ENCODE measurements around the gene NAT14. TPM values are rescaled to one million over a fixed set of nuclear protein-coding genes. Genes with fewer than 3 reads are reported as not detected.

NAT14 gene
- polyA plus RNA-seq, 1 experiment, result 19.4 TPM

- DNase-seq (ENCODE audit: low read depth, low spot score), result no peak
- ChIA-PET POLR2A (no interaction called here), CTCF (interaction anchor here (1.1 kb wide), 1 partner anchor 15 kb away, joined by 5 read pairs; no protein-coding TSS in a partner anchor)
- Histone ChIP-seq H3K4me3 (ENCODE audit: low read depth, low read length) (no peak overlapping the region), H3K9me3 (ENCODE audit: control insufficient read depth, insufficient read depth, low read length) (no peaks in the 10 kb centered on the region; the same call in 1 of the 2 replicates), H3K27me3 (ENCODE audit: control insufficient read depth, insufficient read depth, low read length) (no peaks in the 10 kb centered on the region), H3K27ac (ENCODE audit: low read depth, low read length) (no peak overlapping the region)
- TF ChIP-seq, protein P1, sequence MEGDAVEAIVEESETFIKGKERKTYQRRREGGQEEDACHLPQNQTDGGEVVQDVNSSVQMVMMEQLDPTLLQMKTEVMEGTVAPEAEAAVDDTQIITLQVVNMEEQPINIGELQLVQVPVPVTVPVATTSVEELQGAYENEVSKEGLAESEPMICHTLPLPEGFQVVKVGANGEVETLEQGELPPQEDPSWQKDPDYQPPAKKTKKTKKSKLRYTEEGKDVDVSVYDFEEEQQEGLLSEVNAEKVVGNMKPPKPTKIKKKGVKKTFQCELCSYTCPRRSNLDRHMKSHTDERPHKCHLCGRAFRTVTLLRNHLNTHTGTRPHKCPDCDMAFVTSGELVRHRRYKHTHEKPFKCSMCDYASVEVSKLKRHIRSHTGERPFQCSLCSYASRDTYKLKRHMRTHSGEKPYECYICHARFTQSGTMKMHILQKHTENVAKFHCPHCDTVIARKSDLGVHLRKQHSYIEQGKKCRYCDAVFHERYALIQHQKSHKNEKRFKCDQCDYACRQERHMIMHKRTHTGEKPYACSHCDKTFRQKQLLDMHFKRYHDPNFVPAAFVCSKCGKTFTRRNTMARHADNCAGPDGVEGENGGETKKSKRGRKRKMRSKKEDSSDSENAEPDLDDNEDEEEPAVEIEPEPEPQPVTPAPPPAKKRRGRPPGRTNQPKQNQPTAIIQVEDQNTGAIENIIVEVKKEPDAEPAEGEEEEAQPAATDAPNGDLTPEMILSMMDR (IDR thresholded peaks at IDR 0.05; ENCODE audit: low read depth, low read length), result no peak
Observed at GRCh38 chr19:55482156-55482961, 2.6 kb upstream of the NAT14 start.

DNA sequence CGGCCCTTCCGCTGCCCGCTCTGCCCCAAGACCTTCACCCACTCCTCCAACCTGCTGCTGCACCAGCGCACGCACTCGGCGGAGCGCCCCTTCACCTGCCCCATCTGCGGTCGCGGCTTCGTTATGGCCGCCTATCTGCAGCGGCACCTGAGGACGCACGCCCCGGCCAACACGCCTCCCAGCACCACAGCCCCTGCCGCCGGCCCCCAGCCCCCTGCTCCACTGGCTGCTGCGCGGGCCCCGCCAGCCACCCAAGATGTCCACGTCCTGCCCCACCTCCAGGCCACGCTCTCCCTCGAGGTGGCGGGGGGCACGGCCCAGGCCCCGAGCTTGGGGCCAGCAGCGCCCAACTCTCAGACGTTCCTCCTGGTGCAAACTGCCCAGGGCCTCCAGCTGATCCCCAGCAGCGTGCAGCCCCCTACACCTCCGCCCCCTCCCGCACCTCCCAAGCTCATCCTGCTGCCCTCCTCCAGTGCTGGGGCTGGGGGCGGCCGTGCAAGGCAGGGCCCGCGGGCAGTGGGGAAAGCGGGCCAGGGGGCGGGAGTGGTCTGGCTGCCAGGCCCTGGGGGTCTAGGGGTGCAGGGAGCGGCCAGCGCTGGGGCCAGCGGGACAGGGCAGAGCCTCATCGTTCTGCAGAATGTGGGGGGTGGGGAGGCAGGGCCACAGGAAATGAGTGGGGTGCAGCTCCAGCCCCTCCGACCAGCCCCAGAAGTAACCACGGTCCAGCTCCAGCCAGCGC is 1.9 kb upstream of the NAT14 start:
- Histone ChIP-seq H3K9me3 (ENCODE audit: control insufficient read depth, insufficient read depth, low read length) (no peaks in the 10 kb centered on the region; the same call in 1 of the 2 replicates), H3K4me3 (ENCODE audit: low read depth, low read length) (no peak overlapping the region), H3K27ac (ENCODE audit: low read depth, low read length) (no peak overlapping the region), H3K27me3 (ENCODE audit: control insufficient read depth, insufficient read depth, low read length) (no peaks in the 10 kb centered on the region)
- POLR2A ChIA-PET, result no interaction called here
- no peak for DNase-seq (ENCODE audit: low read depth, low spot score)
- CTCF ChIA-PET, result interaction anchor here (1.1 to 5.5 kb wide), 2 partner anchors 16 to 21 kb away, joined by 5 to 42 read pairs; no protein-coding TSS in a partner anchor
- TF ChIP-seq, protein P1 (IDR thresholded peaks at IDR 0.05; ENCODE audit: low read depth, low read length), result no peak

DNA sequence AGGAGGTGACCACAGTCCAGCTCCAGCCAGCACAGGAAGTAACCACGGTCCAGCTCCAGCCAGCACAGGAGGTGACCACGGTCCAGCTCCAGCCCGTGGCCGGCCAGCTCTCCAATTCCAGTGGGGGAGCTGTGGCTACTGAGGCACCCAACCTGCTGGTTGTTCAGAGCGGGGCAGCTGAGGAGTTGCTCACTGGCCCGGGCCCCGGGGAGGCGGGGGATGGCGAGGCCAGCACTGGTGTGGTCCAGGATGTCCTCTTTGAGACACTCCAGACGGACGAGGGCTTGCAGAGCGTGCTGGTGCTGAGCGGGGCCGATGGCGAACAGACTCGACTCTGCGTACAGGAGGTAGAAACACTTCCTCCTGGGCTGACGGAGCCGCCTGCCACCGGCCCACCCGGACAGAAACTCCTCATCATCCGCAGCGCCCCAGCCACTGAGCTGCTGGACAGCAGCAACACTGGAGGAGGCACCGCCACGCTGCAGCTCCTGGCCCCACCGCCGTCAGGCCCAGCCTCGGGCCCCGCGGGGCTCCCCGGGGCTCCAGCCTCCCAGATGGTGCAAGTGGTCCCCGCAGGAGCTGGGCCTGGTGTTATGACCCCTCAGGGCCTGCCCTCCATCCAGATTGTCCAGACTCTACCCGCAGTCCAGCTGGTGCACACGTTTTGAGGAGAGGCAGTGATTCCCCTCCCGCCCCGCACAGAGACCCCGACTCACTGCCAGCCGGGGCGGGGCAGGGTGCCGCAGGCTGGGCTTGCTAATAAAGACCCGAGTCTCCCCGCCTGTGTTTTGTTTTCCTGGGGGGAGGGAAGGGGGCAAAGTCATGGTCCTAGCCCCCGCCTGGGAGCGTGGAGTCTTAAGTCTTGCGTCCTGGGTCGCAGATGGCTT is 1.0 kb upstream of the NAT14 start:
- CTCF ChIA-PET, result interaction anchor here (1.1 to 6.4 kb wide), 3 partner anchors 17 to 20 kb away, joined by 5 to 67 read pairs (median 42); no protein-coding TSS in a partner anchor
- H3K27ac ChIP-seq (ENCODE audit: low read depth, low read length), result peak overlapping the region; percentile 11
- POLR2A ChIA-PET, result interaction anchor here (1.5 kb wide), 1 partner anchor 10 kb away, joined by 4 read pairs; no protein-coding TSS in a partner anchor

DNA sequence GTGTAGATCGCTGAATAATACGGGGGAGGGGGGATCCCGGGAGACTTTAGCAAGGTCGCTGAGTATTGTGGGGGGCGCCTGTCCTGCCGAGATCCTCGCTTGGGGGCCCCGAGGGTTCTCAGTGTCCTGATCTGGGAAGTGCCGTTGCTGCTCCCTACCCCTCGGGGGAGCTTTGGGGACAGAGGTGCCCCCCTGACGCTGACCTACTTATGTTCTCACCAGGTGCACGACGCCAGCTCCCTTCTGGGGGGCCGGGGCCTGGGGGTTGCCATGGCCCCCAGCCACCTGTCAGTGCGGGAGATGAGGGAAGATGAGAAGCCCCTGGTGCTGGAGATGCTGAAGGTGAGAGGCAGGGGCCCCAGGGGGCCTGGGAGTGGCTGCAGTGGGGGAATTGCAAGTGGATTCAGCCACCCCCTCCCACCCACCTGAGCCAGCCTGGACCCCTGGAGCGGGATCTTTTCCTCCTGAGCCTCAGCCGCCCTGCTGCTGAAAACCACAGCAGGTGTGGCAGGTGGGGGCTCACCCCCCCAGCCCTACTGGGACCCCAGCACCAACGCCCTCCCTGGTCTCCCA is 537 bp downstream of the NAT14 start:
- H3K27me3 ChIP-seq (ENCODE audit: control insufficient read depth, insufficient read depth, low read length), result no peaks in the 10 kb centered on the region
- no peaks in the 10 kb centered on the region; the same call in 1 of the 2 replicates for H3K9me3 ChIP-seq (ENCODE audit: control insufficient read depth, insufficient read depth, low read length)
- TF ChIP-seq, protein P1 (IDR thresholded peaks at IDR 0.05; ENCODE audit: low read depth, low read length), result no peak
- peak overlapping the region; percentile 52 for H3K27ac ChIP-seq (ENCODE audit: low read depth, low read length)
- ChIA-PET POLR2A (interaction anchor here (0.6 to 1.5 kb wide), 9 partner anchors 9 to 1022 kb away, joined by 3 to 10 read pairs (median 4); partner anchors contain the start of genes LENG9, ZNF628 and ZNF784), CTCF (interaction anchor here (0.5 to 6.4 kb wide), 5 partner anchors 18 to 345 kb away, joined by 4 to 67 read pairs (median 4); no protein-coding TSS in a partner anchor)
- DNase-seq (ENCODE audit: low read depth, low spot score), result no peak
- H3K4me3 ChIP-seq (ENCODE audit: low read depth, low read length), result peak overlapping the region; percentile 77

More for the DNA sequence above, 1.0 kb upstream of the NAT14 start:
- TF ChIP-seq, protein P1 (IDR thresholded peaks at IDR 0.05; ENCODE audit: low read depth, low read length), result no peak
- peak overlapping the region; percentile 77; the same call in 1 of the 2 replicates for H3K4me3 ChIP-seq (ENCODE audit: low read depth, low read length)
- H3K9me3 ChIP-seq (ENCODE audit: control insufficient read depth, insufficient read depth, low read length), result no peaks in the 10 kb centered on the region; the same call in 1 of the 2 replicates
- no peaks in the 10 kb centered on the region for H3K27me3 ChIP-seq (ENCODE audit: control insufficient read depth, insufficient read depth, low read length)
- no peak for DNase-seq (ENCODE audit: low read depth, low spot score)
